Stomach (tissue), 4 donors: ENCODE data around the gene PLS1.

Source experiments
- CTCF ChIP-seq, 7 experiments: fragments of 450-650 bp in 4 of 7; fragments of 200-600 bp in 3 of 7; sonication (generic) in 3 of 7; IDR thresholded peaks; one replicate each; pipeline ENCODE4 v1.5.1; 2016 to 2019; ENCODE audit warnings: antibody characterized with exemption in 7 of 7, control low read depth in 2 of 7, mild to moderate bottlenecking in 1 of 7
- POLR2A ChIP-seq, 4 donors: fragments of 450-650 bp; IDR thresholded peaks; one replicate each; pipeline ENCODE4 v1.6.1; 2016; ENCODE audit warnings: antibody characterized with exemption in 4 of 4, control low read depth in 2 of 4, mild to moderate bottlenecking in 1 of 4, moderate library complexity in 1 of 4

- no peak for TF ChIP-seq CTCF (IDR thresholded peaks at IDR 0.05)
- no peak for TF ChIP-seq POLR2A (IDR thresholded peaks at IDR 0.05)
Observed at GRCh38 chr3:142633073-142633472, 36.9 kb downstream of the PLS1 start.
